Stomach smooth muscle (tissue), 2 donors: ENCODE measurements around the gene FAM187B.

Source experiments
- H3K27ac ChIP-seq: one replicate; pipeline ENCODE4 v1.7.0; 2013; ENCODE audit warnings: mild to moderate bottlenecking, low read length, inconsistent platforms
- H3K27me3 ChIP-seq, 2 donors: one replicate each; pipeline ENCODE4 v1.7.0; 2013; ENCODE audit warnings: low read length in 2 of 2; ENCODE audit not compliant: insufficient read depth in 2 of 2, control insufficient read depth in 1 of 2
- H3K36me3 ChIP-seq, 2 donors: one replicate each; pipeline ENCODE4 v1.7.0; 2013; ENCODE audit warnings: low read length in 2 of 2; ENCODE audit not compliant: control insufficient read depth in 2 of 2, insufficient read depth in 2 of 2
- H3K4me1 ChIP-seq: one replicate; pipeline ENCODE4 v1.7.0; 2013; ENCODE audit warnings: low read length; ENCODE audit not compliant: control insufficient read depth, insufficient read depth
- H3K4me3 ChIP-seq, 2 donors: one replicate each; pipeline ENCODE4 v1.7.0; 2013; ENCODE audit warnings: low read length in 2 of 2
- H3K9ac ChIP-seq, 2 donors: one replicate each; pipeline ENCODE4 v1.7.0; 2013; ENCODE audit warnings: low read length in 2 of 2, mild to moderate bottlenecking in 1 of 2
- H3K9me3 ChIP-seq, 2 donors: one replicate each; pipeline ENCODE4 v1.7.0; 2013; ENCODE audit warnings: low read length in 2 of 2; ENCODE audit not compliant: control insufficient read depth in 2 of 2
- donor health status: healthy.
- donor health status: Pancreatic carcinoma.

Gene FAM187B

DNA sequence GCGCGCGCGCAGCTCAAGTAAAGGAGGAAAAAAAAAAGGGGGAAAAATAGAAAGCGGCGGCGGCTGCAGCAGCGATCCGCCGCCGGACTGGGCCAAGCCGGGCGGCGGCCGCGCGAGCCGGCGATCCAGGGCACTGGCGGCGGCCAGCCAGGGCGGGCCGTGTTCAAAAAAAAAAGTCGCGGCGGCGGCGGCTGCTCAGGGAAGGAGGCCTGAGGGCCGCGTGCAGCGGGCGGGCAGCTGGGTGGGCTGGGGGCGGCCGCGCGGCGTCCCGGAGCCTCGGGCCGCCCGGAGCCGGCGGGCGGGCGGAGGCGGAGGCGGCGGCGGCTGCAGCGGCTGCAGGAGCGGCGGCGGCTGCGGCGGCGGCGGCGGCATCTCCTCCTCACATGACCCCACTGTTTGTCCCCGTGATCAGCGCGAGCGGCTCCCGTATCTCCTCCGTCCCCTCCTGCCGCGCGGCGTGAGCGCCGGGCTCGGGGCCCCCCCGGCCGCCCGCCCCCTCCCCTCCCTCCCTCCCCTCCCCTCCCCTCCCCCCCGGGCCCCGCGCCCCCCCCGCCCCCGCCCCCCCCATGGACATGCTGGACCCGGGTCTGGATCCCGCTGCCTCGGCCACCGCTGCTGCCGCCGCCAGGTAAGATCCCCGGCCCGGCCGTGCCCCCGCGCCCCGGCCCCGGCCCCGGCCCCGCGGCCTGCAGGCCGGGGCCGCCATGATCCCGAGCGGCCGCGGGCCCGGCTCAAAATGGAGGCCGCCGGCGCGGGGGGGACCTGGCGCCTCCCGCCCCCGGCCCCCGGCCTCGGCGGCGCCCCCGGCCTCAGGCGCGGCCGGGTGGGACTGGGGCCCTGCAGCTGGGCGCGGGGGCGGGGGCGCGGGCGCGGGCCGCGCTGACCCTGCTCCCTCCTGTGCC is 40.2 kb upstream of the FAM187B start, which contains the start of gene USF2:
Gene USF2, plus strand, starts transcription at position 427 of the 902 bp plus-strand sequence. Its CDS starts 140 bp downstream, at position 567.
- Histone ChIP-seq H3K27me3 (no peaks in the 10 kb centered on the region), H3K36me3 (peaks cover 18 to 27% of the 10 kb centered on the region in 2 donors), H3K27ac (peak within 1 kb of the TSS; percentile 94), H3K4me1 (peaks cover 37% of the 10 kb centered on the region), H3K9me3 (no peaks in the 10 kb centered on the region), H3K9ac (peak within 1 kb of the TSS; percentile 94 to 96), H3K4me3 (peak within 1 kb of the TSS; percentile 79 to 87)

DNA sequence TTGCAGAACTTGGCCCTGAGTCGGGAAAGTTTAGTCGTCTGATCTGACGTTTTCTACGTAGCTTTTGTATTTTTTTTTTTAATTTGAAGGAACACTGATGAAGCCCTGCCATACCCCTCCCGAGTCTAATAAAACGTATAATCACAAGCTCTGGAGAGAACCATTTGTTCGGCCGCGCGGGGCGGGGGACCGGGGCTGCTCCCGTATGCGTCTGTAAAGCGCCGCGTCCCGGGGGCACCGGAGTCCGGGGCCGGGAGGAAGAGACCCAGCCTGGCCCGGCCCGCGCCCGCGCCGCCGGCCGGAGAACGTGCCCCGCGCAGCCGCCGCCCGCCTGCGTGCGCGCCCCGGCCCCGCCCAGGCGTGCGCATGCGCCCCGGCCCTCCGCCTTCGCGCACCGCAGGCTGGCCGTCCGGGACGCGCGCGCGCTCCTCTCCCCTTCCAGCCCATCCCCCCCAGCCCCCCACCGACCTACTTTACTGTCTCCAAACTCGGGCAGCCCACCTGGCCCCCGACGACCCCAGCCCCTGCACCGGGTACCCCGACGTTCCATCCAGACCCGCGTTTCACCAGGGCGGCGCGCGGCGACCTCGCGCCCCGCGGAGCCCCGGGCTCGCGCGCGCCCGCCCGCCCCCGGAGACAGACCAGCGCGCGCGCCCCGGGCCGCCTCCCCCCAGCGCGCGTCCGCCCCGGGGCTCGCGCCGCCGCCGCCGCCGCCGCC is 39.4 kb upstream of the FAM187B start:
- Histone ChIP-seq H3K9me3 (no peaks in the 10 kb centered on the region), H3K27ac (peak overlapping the region; percentile 94), H3K36me3 (peaks cover 11 to 23% of the 10 kb centered on the region in 2 donors), H3K27me3 (no peaks in the 10 kb centered on the region), H3K9ac (peak overlapping the region; percentile 94 to 96), H3K4me3 (peak overlapping the region; percentile 79 to 87), H3K4me1 (peaks cover 37% of the 10 kb centered on the region)

DNA sequence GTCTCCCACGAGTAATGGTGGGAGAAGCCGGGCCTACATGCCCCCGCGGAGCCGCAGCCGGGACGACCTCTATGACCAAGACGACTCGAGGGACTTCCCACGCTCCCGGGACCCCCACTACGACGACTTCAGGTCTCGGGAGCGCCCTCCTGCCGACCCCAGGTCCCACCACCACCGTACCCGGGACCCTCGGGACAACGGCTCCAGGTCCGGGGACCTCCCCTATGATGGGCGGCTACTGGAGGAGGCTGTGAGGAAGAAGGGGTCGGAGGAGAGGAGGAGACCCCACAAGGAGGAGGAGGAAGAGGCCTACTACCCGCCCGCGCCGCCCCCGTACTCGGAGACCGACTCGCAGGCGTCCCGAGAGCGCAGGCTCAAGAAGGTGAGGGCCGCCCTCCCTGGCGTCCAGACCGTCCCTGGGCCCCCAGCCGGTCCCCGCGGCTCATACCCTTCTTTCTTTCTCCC is 38.8 kb upstream of the FAM187B start:
- Histone ChIP-seq H3K27me3 (no peaks in the 10 kb centered on the region), H3K4me1 (peaks cover 37% of the 10 kb centered on the region), H3K27ac (peak overlapping the region; percentile 94), H3K36me3 (peaks cover 11 to 21% of the 10 kb centered on the region in 2 donors), H3K9ac (peak overlapping the region; percentile 94 to 96), H3K9me3 (no peaks in the 10 kb centered on the region), H3K4me3 (peak overlapping the region; percentile 79 to 87)

DNA sequence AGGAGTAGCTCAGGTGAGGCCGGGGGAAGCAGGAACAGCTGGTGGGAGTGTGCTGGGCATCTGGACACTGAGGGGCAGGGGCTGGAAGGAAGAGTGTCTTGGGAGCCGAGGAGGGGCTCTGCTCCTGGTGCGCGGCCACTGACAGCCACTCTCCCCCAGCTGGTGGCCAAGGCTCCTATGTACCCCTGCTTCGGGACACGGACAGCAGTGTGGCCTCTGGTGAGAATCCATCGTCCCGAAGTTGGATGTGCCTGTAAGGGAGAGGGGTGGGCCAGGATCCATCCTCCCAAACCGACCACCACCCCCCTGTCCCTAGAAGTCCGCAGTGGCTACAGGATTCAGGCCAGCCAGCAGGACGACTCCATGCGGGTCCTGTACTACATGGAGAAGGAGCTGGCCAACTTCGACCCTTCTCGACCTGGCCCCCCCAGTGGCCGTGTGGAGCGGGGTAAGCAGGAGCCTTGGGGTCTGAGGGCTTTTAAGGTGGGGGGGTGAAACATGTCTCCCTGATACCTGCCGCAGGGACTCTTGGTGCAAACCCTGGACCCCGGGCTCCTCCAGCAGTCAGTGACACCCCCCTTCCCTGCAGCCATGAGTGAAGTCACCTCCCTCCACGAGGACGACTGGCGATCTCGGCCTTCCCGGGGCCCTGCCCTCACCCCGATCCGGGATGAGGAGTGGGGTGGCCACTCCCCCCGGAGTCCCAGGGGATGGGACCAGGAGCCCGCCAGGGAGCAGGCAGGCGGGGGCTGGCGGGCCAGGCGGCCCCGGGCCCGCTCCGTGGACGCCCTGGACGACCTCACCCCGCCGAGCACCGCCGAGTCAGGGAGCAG is 38.2 kb upstream of the FAM187B start:
- H3K9ac ChIP-seq: peak overlapping the region; percentile 94 to 96
- no peaks in the 10 kb centered on the region for H3K27me3 ChIP-seq
- H3K27ac ChIP-seq: peak overlapping the region; percentile 94
- peaks cover 37% of the 10 kb centered on the region for H3K4me1 ChIP-seq
- no peaks in the 10 kb centered on the region for H3K9me3 ChIP-seq
- H3K4me3 ChIP-seq: peak overlapping the region; percentile 79 to 87
- peaks cover 7 to 15% of the 10 kb centered on the region in 2 donors for H3K36me3 ChIP-seq

DNA sequence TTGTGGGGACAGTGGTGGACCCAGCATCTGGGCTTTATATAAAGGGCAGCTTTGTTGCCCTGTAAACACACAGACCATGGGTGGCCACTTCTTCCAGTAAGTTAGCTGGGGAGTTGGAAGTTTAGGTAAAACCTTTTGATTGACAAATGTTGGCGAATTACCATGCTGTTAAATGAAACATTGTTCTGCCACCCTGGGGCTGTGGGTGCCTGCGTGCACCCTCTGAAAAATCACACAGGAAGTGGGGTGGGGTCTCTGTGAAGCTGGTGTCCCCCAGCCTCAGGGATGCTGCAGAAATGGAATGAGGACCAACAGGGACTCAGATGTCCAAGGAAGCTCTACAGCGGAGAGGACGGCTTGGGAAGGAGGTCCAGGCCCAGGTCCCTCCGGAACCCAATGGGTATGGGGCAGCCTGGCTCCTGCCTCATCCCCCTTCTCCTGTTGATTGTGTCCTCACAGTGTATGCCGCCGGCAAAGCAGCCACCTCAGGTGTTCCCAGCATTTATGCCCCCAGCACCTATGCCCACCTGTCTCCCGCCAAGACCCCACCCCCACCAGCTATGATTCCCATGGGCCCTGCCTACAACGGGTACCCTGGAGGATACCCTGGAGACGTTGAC is 37.5 kb upstream of the FAM187B start:
- Histone ChIP-seq H3K36me3 (peaks cover under 1 to 7% of the 10 kb centered on the region in 2 donors), H3K27me3 (no peaks in the 10 kb centered on the region), H3K27ac (no peak overlapping the region), H3K4me3 (no peak overlapping the region), H3K4me1 (peaks cover 35% of the 10 kb centered on the region), H3K9ac (no peak overlapping the region), H3K9me3 (no peaks in the 10 kb centered on the region)

DNA sequence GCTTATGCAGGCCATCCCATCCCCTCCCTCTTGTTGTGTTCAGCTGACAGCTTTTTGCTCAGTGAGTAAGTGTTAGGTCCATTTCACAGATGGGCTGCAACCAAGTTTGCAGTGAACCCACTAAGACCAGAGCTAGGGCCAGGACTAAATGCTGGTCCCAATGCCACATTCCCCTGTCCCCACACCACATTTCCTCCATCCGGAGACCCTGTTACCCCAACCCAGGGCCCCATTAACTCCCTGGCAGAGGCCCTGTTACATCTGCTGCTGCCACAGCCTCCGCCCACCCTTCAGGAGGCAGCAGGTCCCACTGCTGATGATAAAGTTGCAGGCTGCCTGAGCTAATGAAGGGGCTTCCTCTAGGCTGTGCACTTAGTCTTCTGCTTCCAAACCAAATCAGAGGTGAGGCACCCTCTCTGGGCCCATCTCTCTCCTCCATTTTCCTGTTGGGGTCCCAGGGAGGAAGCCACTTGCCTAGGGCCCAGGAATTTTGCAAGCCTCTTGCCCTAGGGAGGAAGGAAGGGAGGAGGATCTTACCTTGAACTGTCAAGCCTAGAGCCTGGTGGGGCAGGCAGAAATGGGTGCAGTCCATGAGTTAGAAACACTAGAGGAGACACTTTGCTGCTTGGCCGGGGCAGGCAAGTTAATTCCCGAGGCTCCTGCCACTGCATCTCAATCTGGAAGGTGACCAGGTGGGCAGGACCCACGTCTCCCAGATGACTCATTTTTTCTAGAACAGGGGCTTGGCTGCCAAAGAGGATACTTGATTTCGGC is 36.8 kb upstream of the FAM187B start:
- no peak overlapping the region for H3K27ac ChIP-seq

DNA sequence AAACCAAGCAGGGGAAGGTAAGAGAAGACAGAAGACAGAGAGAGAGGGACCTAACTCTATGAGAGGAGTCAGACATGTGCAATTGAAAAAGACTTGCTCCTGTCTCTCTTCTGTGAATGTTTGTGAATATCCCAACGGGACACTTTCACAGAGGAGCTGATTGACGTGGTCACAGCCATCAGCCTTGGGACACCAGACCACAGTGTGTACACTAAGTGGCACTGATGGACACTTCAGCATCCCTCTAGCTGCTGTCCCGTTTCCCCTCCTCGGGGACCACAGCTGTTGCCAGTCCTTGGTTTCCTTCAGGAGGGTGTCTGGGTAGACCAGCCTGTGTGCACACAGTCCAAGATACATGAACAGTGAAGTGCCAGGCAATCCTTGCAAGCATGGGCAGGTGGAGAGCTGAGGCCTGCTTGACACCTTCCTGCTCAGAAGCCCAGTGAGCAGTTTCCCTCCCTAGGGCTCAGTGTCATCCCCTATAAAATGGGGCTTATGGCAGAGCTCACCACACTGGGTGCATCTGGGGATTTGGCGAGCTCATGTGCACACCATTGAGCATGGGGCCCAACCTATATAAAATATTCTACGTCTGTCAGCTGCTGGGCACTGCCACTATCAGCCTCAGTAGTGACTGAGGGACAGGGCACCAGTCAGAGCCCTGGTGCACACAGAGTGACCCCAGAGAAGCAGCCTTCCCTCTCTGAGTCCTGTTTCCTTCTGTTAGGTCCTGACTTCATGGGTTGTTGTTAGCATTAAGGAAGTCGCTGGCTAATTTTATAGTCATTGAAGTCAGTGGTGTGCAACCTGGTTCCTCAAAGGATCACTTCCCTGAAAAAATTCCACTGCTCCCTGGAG is 36.0 kb upstream of the FAM187B start:
- Histone ChIP-seq H3K9me3 (no peaks in the 10 kb centered on the region), H3K4me1 (peaks cover 24% of the 10 kb centered on the region), H3K36me3 (no peaks in the 10 kb centered on the region), H3K27ac (no peak overlapping the region), H3K27me3 (peaks cover 0 to 4% of the 10 kb centered on the region in 2 donors), H3K4me3 (no peak overlapping the region), H3K9ac (peak overlapping the region in 1 of 2 donors; percentile 21)

More for the DNA sequence above, 36.8 kb upstream of the FAM187B start:
- Histone ChIP-seq H3K4me3 (no peak overlapping the region), H3K27me3 (peaks cover 0 to 2% of the 10 kb centered on the region in 2 donors), H3K4me1 (peaks cover 30% of the 10 kb centered on the region), H3K9me3 (no peaks in the 10 kb centered on the region), H3K36me3 (peaks cover 0 to 1% of the 10 kb centered on the region in 2 donors), H3K9ac (peak overlapping the region in 1 of 2 donors; percentile 21)

DNA sequence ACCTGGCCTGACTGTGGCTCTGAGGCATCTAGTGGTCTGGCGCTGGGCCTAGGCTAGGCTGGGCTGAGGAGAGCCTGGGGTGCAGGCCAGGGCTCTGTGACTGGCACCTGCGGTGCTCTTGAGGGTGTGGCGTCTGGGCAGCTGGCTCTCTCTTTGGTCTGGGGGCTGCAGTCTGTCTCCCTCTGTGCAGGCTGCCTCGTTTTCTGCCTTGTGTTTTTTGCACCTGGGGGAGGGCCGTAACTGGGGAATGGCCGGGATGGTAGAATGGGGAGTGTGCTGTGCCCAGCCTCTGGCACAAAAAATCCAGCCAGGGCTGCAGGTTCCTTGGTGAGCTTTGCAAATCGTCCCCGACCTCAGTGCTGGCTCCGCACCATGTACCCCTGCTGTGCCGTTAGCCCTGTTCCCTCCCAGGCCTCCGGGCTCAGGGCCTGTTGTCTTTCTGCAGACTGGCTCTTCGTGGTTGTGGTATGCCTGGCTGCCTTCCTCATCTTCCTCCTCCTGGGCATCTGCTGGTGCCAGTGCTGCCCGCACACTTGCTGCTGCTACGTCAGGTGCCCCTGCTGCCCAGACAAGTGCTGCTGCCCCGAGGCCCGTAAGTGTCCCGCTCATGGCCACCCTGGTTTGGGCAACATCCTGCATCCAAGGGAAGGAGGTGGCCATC is 33.7 kb upstream of the FAM187B start:
- Histone ChIP-seq H3K36me3 (no peaks in the 10 kb centered on the region), H3K9ac (no peak overlapping the region), H3K27me3 (peaks cover 7 to 13% of the 10 kb centered on the region in 2 donors), H3K4me3 (no peak overlapping the region), H3K27ac (no peak overlapping the region), H3K4me1 (peaks cover 21% of the 10 kb centered on the region), H3K9me3 (no peaks in the 10 kb centered on the region)
